ENCODE data around the gene GLIS1.

Gene GLIS1

GRCh38 chr1:53693773-53694717 is 44.9 kb downstream of the GLIS1 start:
- H3K4me3 ChIP-seq (replicated peaks; ENCODE audit: low read depth, low read length), result no peak overlapping the region
- TF ChIP-seq CTCF (IDR thresholded peaks at IDR 0.05; ENCODE audit: low read depth, low read length, missing control alignments), result no peak
- peak; percentile 36 for DNase-seq (ENCODE audit: extremely low read depth, low read depth)

GRCh38 chr1:53693339-53693738 is 45.6 kb downstream of the GLIS1 start:
- DNase-seq (ENCODE audit: extremely low read depth, low read depth), result no peak
- no peak overlapping the region for H3K4me3 ChIP-seq (replicated peaks; ENCODE audit: low read depth, low read length)
- no peak for TF ChIP-seq CTCF (IDR thresholded peaks at IDR 0.05; ENCODE audit: low read depth, low read length, missing control alignments)

- DNase-seq (ENCODE audit: extremely low read depth, low read depth), result no peak
- TF ChIP-seq CTCF (IDR thresholded peaks at IDR 0.05; ENCODE audit: low read depth, low read length, missing control alignments), result no peak
- no peak overlapping the region for H3K4me3 ChIP-seq (replicated peaks; ENCODE audit: low read depth, low read length)
Measured at GRCh38 chr1:53691326-53691725, 47.6 kb downstream of the GLIS1 start.

- DNase-seq (ENCODE audit: extremely low read depth, low read depth), result no peak
- no peak for TF ChIP-seq CTCF (IDR thresholded peaks at IDR 0.05; ENCODE audit: low read depth, low read length, missing control alignments)
- no peak overlapping the region for H3K4me3 ChIP-seq (replicated peaks; ENCODE audit: low read depth, low read length)
Measured at GRCh38 chr1:53690411-53690810, 48.6 kb downstream of the GLIS1 start.

- no peak for TF ChIP-seq CTCF (IDR thresholded peaks at IDR 0.05; ENCODE audit: low read depth, low read length, missing control alignments)
- no peak overlapping the region for H3K4me3 ChIP-seq (replicated peaks; ENCODE audit: low read depth, low read length)
- DNase-seq (ENCODE audit: extremely low read depth, low read depth), result no peak
Measured at GRCh38 chr1:53689736-53690326, 49.1 kb downstream of the GLIS1 start.

GRCh38 chr1:53689223-53689622 is 49.7 kb downstream of the GLIS1 start:
- H3K4me3 ChIP-seq (replicated peaks; ENCODE audit: low read depth, low read length), result no peak overlapping the region
- no peak for DNase-seq (ENCODE audit: extremely low read depth, low read depth)
- no peak for TF ChIP-seq CTCF (IDR thresholded peaks at IDR 0.05; ENCODE audit: low read depth, low read length, missing control alignments)

All from HFF-Myc (cell line).